HCT116 (cell line): ENCODE measurements around the gene MCRIP2. TPM values are rescaled to one million over a fixed set of nuclear protein-coding genes. Genes with fewer than 3 reads are reported as not detected.
A peak's percentile ranks its signal among the peaks of the same experiment; 100 is the strongest.

ENCODE experiments used
- ATAC-seq: fragments of 200-7000 bp; cut with Tn5 transposase; 2 replicates; pipeline ENCODE4 v1.9.1; 2020; ENCODE audit warnings: mild to moderate bottlenecking, moderate library complexity
- BruUV-seq: library from RNA; stranded (reverse); fragments of 400-500 nt; replicated peaks from 2 replicates; lab custom pipeline; 2021; lab: Mats Ljungman, UMichigan
- CTCF ChIA-PET: fragments of 300-600 bp; sonication (Branson Sonifier 250); formaldehyde crosslinking; loops from one replicate; lab custom pipeline; 2021; ENCODE audit warnings: antibody characterized with exemption; lab: Charles Lee
- POLR2A ChIA-PET: fragments of 300-600, 350-600 bp; sonication (Branson Sonifier 250); formaldehyde crosslinking; loops from one replicate; lab custom pipeline; 2021; ENCODE audit warnings: antibody characterized with exemption; lab: Charles Lee
- RAD21 ChIA-PET, 2 experiments: fragments of 300-600 bp; sonication (Branson Sonifier 250); formaldehyde crosslinking; loops; one replicate each; lab custom pipeline; 2023; ENCODE audit warnings: low total read pairs in 2 of 2; ENCODE audit not compliant: uncharacterized antibody in 2 of 2, unreplicated experiment in 2 of 2, low non-redundant PET in 1 of 2; lab: Charles Lee
- DNase-seq: peaks from one replicate; pipeline ENCODE4 v3.0.0-alpha.2; 2010; ENCODE audit warnings: low read depth, low spot score
- H2AFZ ChIP-seq: fragments of 200-600 bp; shearing (Covaris generic), sonication (generic); 2 replicates; pipeline ENCODE4 v1.6.1; 2017; ENCODE audit warnings: low read depth, mixed run types, mixed read lengths, antibody characterized with exemption, low read length; ENCODE audit not compliant: poor library complexity, severe bottlenecking
- H3K27ac ChIP-seq: 2 replicates; pipeline ENCODE4 v1.5.1; 2012; ENCODE audit warnings: low read depth, low read length
- H3K27me3 ChIP-seq: fragments of 200-600 bp; sonication (generic); 2 replicates; pipeline ENCODE4 v1.6.1; 2016; ENCODE audit warnings: mixed run types, low read length, mixed read lengths; ENCODE audit not compliant: insufficient read depth
- H3K36me3 ChIP-seq, 2 experiments: fragments of 200-500 bp in 1 of 2; fragments of 200-600 bp in 1 of 2; sonication (Bioruptor generic) in 1 of 2; sonication (generic) in 1 of 2; 2 replicates each; pipeline versions ENCODE4 v1.5.1 to v1.6.1; 2014 to 2016; ENCODE audit warnings: low read length in 2 of 2, inconsistent platforms in 1 of 2, mixed read lengths in 1 of 2, mixed run types in 1 of 2; ENCODE audit not compliant: insufficient read depth in 2 of 2, control insufficient read depth in 1 of 2
- H3K4me1 ChIP-seq, 2 experiments: fragments of 200-600 bp in 1 of 2; sonication (generic) in 1 of 2; 2 replicates each; pipeline versions ENCODE4 v1.5.1 to v1.6.1; 2012 to 2017; ENCODE audit warnings: low read length in 2 of 2, inconsistent platforms in 1 of 2, mild to moderate bottlenecking in 1 of 2, mixed read lengths in 1 of 2, mixed run types in 1 of 2, moderate library complexity in 1 of 2; ENCODE audit not compliant: insufficient read depth in 2 of 2, control insufficient read depth in 1 of 2
- H3K4me2 ChIP-seq: fragments of 200-600 bp; sonication (generic); 2 replicates; pipeline ENCODE4 v1.6.1; 2017; ENCODE audit warnings: mixed run types, low read length, mixed read lengths
- H3K4me3 ChIP-seq, 2 experiments: fragments of 200-600 bp in 1 of 2; sonication (generic) in 1 of 2; replicated peaks in 1 of 2; 2 replicates each; pipeline ENCODE4 v1.5.1; 2011 to 2016; ENCODE audit warnings: low read length in 2 of 2, control low read depth in 1 of 2, low read depth in 1 of 2, mild to moderate bottlenecking in 1 of 2, mixed read lengths in 1 of 2, mixed run types in 1 of 2
- H3K79me2 ChIP-seq: fragments of 200-600 bp; sonication (generic); 2 replicates; pipeline ENCODE4 v1.6.1; 2017; ENCODE audit warnings: mild to moderate bottlenecking, mixed run types, low read length, moderate library complexity, mixed read lengths; ENCODE audit not compliant: insufficient read depth
- H3K9ac ChIP-seq: fragments of 200-600 bp; sonication (generic); 2 replicates; pipeline ENCODE4 v1.6.1; 2016; ENCODE audit warnings: low read length, mixed read lengths
- H3K9me2 ChIP-seq: fragments of 200-600 bp; sonication (generic), shearing (Covaris generic); 2 replicates; pipeline ENCODE4 v1.6.1; 2017; ENCODE audit warnings: mixed run types, mild to moderate bottlenecking, moderate library complexity; ENCODE audit not compliant: insufficient read depth
- H3K9me3 ChIP-seq, 2 experiments: fragments of 200-500 bp in 1 of 2; fragments of 200-600 bp in 1 of 2; sonication (Bioruptor generic) in 1 of 2; sonication (generic) in 1 of 2; 2 replicates each; pipeline ENCODE4 v1.6.1; 2014 to 2017; ENCODE audit warnings: low read length in 2 of 2, mixed read lengths in 2 of 2, inconsistent platforms in 1 of 2, low read depth in 1 of 2, mild to moderate bottlenecking in 1 of 2, mixed run types in 1 of 2, moderate library complexity in 1 of 2; ENCODE audit not compliant: control insufficient read depth in 1 of 2, insufficient read depth in 1 of 2
- H4K20me1 ChIP-seq: fragments of 200-600 bp; sonication (generic), shearing (Covaris generic); 2 replicates; pipeline ENCODE4 v1.6.1; 2017; ENCODE audit warnings: mixed run types, mild to moderate bottlenecking, moderate library complexity; ENCODE audit not compliant: insufficient read depth
- ELF1 ChIP-seq: IDR thresholded peaks from 2 replicates; pipeline ENCODE4 v1.6.1; 2012; ENCODE audit warnings: low read depth, borderline replicate concordance
- EZH2 ChIP-seq: fragments of 200-600 bp; sonication (generic); IDR thresholded peaks from 2 replicates; pipeline ENCODE4 v1.6.1; 2017; ENCODE audit warnings: antibody characterized with exemption, mixed run types
- EZH2phosphoT487 ChIP-seq: fragments of 200-600 bp; IDR thresholded peaks from 2 replicates; pipeline ENCODE4 v1.6.1; 2018; ENCODE audit warnings: antibody characterized with exemption, borderline replicate concordance
- FOSL1 ChIP-seq: IDR thresholded peaks from 2 replicates; pipeline ENCODE4 v1.6.1; 2012; ENCODE audit warnings: low read depth
- POLR2A ChIP-seq: IDR thresholded peaks from 2 replicates; pipeline ENCODE4 v1.7.0; 2011; ENCODE audit warnings: borderline replicate concordance; ENCODE audit not compliant: insufficient read depth, insufficient read length; ENCODE audit errors: extremely low read depth
- RAD21 ChIP-seq: IDR thresholded peaks from 2 replicates; pipeline ENCODE4 v1.6.1; 2012; ENCODE audit warnings: low read depth, mild to moderate bottlenecking
- SP1 ChIP-seq: IDR thresholded peaks from 2 replicates; pipeline ENCODE4 v1.6.1; 2012; ENCODE audit warnings: low read depth
- TCF7L2 ChIP-seq: IDR thresholded peaks from 2 replicates; pipeline ENCODE4 v1.7.0; 2011; ENCODE audit warnings: borderline replicate concordance, inconsistent platforms; ENCODE audit not compliant: insufficient read depth, insufficient read length; ENCODE audit errors: extremely low read depth
- ZFX ChIP-seq: fragments of 450-650 bp; IDR thresholded peaks from 2 replicates; pipeline ENCODE4 v1.6.1; 2017
- intact Hi-C: fragments of 100-400 bp; cut with micrococcal nuclease; formaldehyde crosslinking; loops from 2 replicates; pipeline ENCODE4 v1.10.0; 2022
- total RNA-seq: library from RNA; stranded (reverse); gene quantifications from one replicate; pipeline ENCODE4 v1.2.1, GENCODE V29; 2021; ENCODE audit not compliant: unreplicated experiment
- TF ChIP-seq, protein P1 (sequence below), 3 experiments: fragments of 200-600 bp in 1 of 3; sonication (generic) in 1 of 3; IDR thresholded peaks in 2 of 3; conservative IDR thresholded peaks in 1 of 3; 2 replicates each; pipeline ENCODE4 v1.5.1; 2012 to 2017; ENCODE audit warnings: low read depth in 2 of 3, low read length in 2 of 3, antibody characterized with exemption in 1 of 3, borderline replicate concordance in 1 of 3, control low read depth in 1 of 3, mild to moderate bottlenecking in 1 of 3, mixed read lengths in 1 of 3, mixed run types in 1 of 3, moderate library complexity in 1 of 3; ENCODE audit not compliant: insufficient read depth in 1 of 3
- TF ChIP-seq, protein P2 (sequence below): IDR thresholded peaks from 2 replicates; pipeline ENCODE4 v1.6.1; 2012
- TF ChIP-seq, protein P3 (sequence below): IDR thresholded peaks from 2 replicates; pipeline ENCODE4 v1.6.1; 2011; ENCODE audit warnings: mild to moderate bottlenecking, low read length, moderate library complexity; ENCODE audit not compliant: insufficient replicate concordance; ENCODE audit errors: extremely low read depth
- TF ChIP-seq, protein P4 (sequence below): IDR thresholded peaks from 2 replicates; pipeline ENCODE4 v1.6.1; 2012

The MCRIP2 gene
- total RNA-seq, 1 experiment from 2014 or later: 34.9 TPM

DNA sequence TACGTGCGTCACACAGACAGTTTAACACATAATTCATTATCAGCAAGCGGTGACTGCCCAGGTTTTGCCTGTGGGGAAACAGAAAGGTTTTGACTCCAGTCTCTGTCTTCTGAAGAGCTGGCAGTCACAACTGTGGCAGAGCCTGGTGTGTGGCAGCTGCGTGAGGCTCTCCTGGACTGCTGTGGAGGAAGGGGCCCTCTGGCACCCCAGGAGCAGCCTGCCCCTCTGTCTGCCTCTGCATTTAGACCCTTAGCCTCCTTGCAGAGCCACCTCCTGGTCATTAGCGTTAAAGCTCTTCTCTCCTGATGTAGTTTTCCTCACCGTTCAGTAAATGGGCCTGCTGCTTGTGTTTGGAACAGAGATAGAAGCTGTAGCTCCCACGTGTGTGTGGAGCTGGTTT, 40.8 kb upstream of the MCRIP2 start:
- RAD21 ChIA-PET: no interaction called here
- Histone ChIP-seq H3K27ac (no peak overlapping the region), H4K20me1 (no peaks in the 10 kb centered on the region), H3K9me2 (no peaks in the 10 kb centered on the region), H3K4me1 (no peaks in the 10 kb centered on the region), H2AFZ (no peak overlapping the region), H3K4me2 (no peak overlapping the region), H3K79me2 (peaks cover 4% of the 10 kb centered on the region; the same call in 1 of the 2 replicates), H3K9me3 (no peaks in the 10 kb centered on the region), H3K9ac (no peak overlapping the region), H3K36me3 (peaks cover 0 to 3% of the 10 kb centered on the region in 2 experiments; a peak in 1 of 4 replicates), H3K27me3 (no peaks in the 10 kb centered on the region), H3K4me3 (no peak overlapping the region)
- intact Hi-C loops: no loop called here
- DNase-seq (no peak), ATAC-seq (no peak)
- no TSS peak for BruUV-seq
- POLR2A ChIA-PET: no interaction called here
- CTCF ChIA-PET: no interaction called here
- TF ChIP-seq, protein P1, sequence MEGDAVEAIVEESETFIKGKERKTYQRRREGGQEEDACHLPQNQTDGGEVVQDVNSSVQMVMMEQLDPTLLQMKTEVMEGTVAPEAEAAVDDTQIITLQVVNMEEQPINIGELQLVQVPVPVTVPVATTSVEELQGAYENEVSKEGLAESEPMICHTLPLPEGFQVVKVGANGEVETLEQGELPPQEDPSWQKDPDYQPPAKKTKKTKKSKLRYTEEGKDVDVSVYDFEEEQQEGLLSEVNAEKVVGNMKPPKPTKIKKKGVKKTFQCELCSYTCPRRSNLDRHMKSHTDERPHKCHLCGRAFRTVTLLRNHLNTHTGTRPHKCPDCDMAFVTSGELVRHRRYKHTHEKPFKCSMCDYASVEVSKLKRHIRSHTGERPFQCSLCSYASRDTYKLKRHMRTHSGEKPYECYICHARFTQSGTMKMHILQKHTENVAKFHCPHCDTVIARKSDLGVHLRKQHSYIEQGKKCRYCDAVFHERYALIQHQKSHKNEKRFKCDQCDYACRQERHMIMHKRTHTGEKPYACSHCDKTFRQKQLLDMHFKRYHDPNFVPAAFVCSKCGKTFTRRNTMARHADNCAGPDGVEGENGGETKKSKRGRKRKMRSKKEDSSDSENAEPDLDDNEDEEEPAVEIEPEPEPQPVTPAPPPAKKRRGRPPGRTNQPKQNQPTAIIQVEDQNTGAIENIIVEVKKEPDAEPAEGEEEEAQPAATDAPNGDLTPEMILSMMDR (IDR thresholded peaks at IDR 0.05 in 2 of 3, conservative IDR thresholded peaks at IDR 0.05 in 1 of 3; ENCODE audit: borderline replicate concordance in 1 of 3, insufficient read depth in 1 of 3, low read depth in 2 of 3, low read length in 2 of 3): peak in 1 of 3 experiments; percentile 10; a peak in 1 of 6 replicates
- no peak for TF ChIP-seq SP1

DNA sequence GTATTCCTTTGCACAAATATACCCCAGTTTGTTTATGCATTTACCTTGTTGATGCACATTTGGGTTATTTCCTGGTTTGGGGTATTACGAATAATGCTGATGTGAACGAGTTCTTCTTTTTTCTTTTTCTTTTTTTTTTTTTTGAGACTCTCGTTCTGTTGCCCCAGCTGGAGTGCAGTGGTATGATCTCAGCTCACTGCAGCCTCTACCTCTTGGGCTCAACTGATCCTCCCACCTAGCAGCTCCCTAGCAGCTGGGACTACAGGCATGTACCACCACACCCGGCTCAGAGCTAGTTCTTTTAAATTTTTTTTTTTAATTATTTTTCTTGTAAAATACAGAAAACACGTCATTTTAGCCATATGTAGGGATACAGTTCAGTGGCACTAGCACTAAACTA, 37.7 kb upstream of the MCRIP2 start:
- H3K4me1 ChIP-seq: no peaks in the 10 kb centered on the region
- H3K79me2 ChIP-seq: peaks cover 4% of the 10 kb centered on the region; the same call in 1 of the 2 replicates
- no peak overlapping the region for H3K4me2 ChIP-seq
- ATAC-seq: no peak
- RAD21 ChIA-PET: no interaction called here
- H3K9me3 ChIP-seq: no peaks in the 10 kb centered on the region
- CTCF ChIA-PET: no interaction called here
- intact Hi-C loops: no loop called here
- no peak for DNase-seq
- H3K36me3 ChIP-seq: peaks cover 0 to 3% of the 10 kb centered on the region in 2 experiments; a peak in 1 of 4 replicates
- no peak overlapping the region for H3K4me3 ChIP-seq
- H3K27me3 ChIP-seq: no peaks in the 10 kb centered on the region
- H4K20me1 ChIP-seq: no peaks in the 10 kb centered on the region
- no peak overlapping the region for H2AFZ ChIP-seq
- no TSS peak for BruUV-seq
- H3K9ac ChIP-seq: no peak overlapping the region
- POLR2A ChIA-PET: no interaction called here
- no peak overlapping the region for H3K27ac ChIP-seq
- no peaks in the 10 kb centered on the region for H3K9me2 ChIP-seq
- no peak for TF ChIP-seq FOSL1
- TF ChIP-seq EZH2: no peak
- no peak for TF ChIP-seq TCF7L2
- TF ChIP-seq, protein P2, sequence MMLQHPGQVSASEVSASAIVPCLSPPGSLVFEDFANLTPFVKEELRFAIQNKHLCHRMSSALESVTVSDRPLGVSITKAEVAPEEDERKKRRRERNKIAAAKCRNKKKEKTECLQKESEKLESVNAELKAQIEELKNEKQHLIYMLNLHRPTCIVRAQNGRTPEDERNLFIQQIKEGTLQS: no peak
- TF ChIP-seq EZH2phosphoT487: no peak
- TF ChIP-seq RAD21: no peak
- TF ChIP-seq, protein P3, sequence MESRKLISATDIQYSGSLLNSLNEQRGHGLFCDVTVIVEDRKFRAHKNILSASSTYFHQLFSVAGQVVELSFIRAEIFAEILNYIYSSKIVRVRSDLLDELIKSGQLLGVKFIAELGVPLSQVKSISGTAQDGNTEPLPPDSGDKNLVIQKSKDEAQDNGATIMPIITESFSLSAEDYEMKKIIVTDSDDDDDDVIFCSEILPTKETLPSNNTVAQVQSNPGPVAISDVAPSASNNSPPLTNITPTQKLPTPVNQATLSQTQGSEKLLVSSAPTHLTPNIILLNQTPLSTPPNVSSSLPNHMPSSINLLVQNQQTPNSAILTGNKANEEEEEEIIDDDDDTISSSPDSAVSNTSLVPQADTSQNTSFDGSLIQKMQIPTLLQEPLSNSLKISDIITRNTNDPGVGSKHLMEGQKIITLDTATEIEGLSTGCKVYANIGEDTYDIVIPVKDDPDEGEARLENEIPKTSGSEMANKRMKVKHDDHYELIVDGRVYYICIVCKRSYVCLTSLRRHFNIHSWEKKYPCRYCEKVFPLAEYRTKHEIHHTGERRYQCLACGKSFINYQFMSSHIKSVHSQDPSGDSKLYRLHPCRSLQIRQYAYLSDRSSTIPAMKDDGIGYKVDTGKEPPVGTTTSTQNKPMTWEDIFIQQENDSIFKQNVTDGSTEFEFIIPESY: no peak
- TF ChIP-seq, protein P4, sequence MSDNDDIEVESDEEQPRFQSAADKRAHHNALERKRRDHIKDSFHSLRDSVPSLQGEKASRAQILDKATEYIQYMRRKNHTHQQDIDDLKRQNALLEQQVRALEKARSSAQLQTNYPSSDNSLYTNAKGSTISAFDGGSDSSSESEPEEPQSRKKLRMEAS: no peak
- TF ChIP-seq, protein P1 (IDR thresholded peaks at IDR 0.05 in 2 of 3, conservative IDR thresholded peaks at IDR 0.05 in 1 of 3; ENCODE audit: borderline replicate concordance in 1 of 3, insufficient read depth in 1 of 3, low read depth in 2 of 3, low read length in 2 of 3): no peak
- no peak for TF ChIP-seq POLR2A
- no peak for TF ChIP-seq ELF1
- no peak for TF ChIP-seq ZFX
